SK-N-SH treated with all-trans-retinoic acid at 6 μM for 48 hours (cell line): ENCODE results near the gene TEC.

Source experiments
- BACH2 ChIP-seq: fragments of 250-450 bp; sonication (Bioruptor Pico); IDR thresholded peaks from 2 replicates; pipeline ENCODE4 v1.9.0; 2021; ENCODE audit warnings: mild to moderate bottlenecking, borderline replicate concordance
- ESRRG ChIP-seq: fragments of 250-450 bp; sonication (Bioruptor Pico); IDR thresholded peaks from 2 replicates; pipeline ENCODE4 v1.6.1; 2021; ENCODE audit warnings: mild to moderate bottlenecking
- GLIS3 ChIP-seq: fragments of 250-450 bp; sonication (Bioruptor Pico); IDR thresholded peaks from 2 replicates; pipeline ENCODE4 v1.5.0; 2020; ENCODE audit warnings: mild to moderate bottlenecking, moderate library complexity
- OSR1 ChIP-seq: fragments of 250-450 bp; sonication (Bioruptor Pico); IDR thresholded peaks from 2 replicates; pipeline ENCODE4 v1.8.0; 2022; ENCODE audit warnings: moderate library complexity, mild to moderate bottlenecking, inconsistent platforms
- PPARA ChIP-seq: fragments of 250-450 bp; sonication (Bioruptor Pico); IDR thresholded peaks from 2 replicates; pipeline ENCODE4 v1.5.0; 2020; ENCODE audit warnings: mild to moderate bottlenecking, borderline replicate concordance
- SNAI2 ChIP-seq: fragments of 250-450 bp; sonication (Bioruptor Pico); IDR thresholded peaks from 2 replicates; pipeline ENCODE4 v1.5.0; 2020; ENCODE audit warnings: mild to moderate bottlenecking, moderate library complexity

GRCh38 chr4:48133669-48134068 is 136.0 kb downstream of the TEC start:
- TF ChIP-seq SNAI2 (CRISPR knock-in tag) (no peak), BACH2 (CRISPR knock-in tag) (no peak), OSR1 (CRISPR knock-in tag) (no peak), GLIS3 (CRISPR knock-in tag) (no peak), ESRRG (CRISPR knock-in tag) (no peak), PPARA (no peak)
